Endothelial cell of umbilical vein (primary cell): ENCODE results near the gene TGFA. TPM values are rescaled to one million over a fixed set of nuclear protein-coding genes. Genes with fewer than 3 reads are reported as not detected.

Experiments used
- BruUV-seq: library from RNA; stranded (reverse); fragments of 400-500 nt; replicated peaks from 2 replicates; lab custom pipeline; 2021; lab: Mats Ljungman, UMichigan
- CTCF ChIA-PET: fragments of 300-600, 350-600 bp; sonication (Branson Sonifier 250); formaldehyde crosslinking; loops from one replicate; lab custom pipeline; 2021; ENCODE audit warnings: antibody characterized with exemption, inconsistent platforms; lab: Charles Lee
- POLR2A ChIA-PET: fragments of 300-600, 350-600 bp; sonication (Branson Sonifier 250); formaldehyde crosslinking; loops from one replicate; lab custom pipeline; 2021; ENCODE audit warnings: antibody characterized with exemption, inconsistent platforms; lab: Charles Lee
- DNase-seq: peaks from one replicate; pipeline ENCODE4 v3.0.0-alpha.2; 2011; ENCODE audit warnings: low read depth, low spot score
- FAIRE-seq: peaks from 2 replicates; lab custom pipeline; 2011; peaks lifted over from hg19 to GRCh38; lab: Jason Lieb, UNC
- H2AFZ ChIP-seq: 2 replicates; pipeline ENCODE4 v1.6.0; 2012; ENCODE audit warnings: low read depth, low read length, control low read depth, inconsistent platforms
- H3K27ac ChIP-seq: 2 replicates; pipeline ENCODE4 v1.5.1; 2011; ENCODE audit warnings: low read depth, mild to moderate bottlenecking, control low read depth, low read length, moderate library complexity; ENCODE audit not compliant: insufficient read depth
- H3K27me3 ChIP-seq, 2 experiments: 2 replicates each; pipeline versions ENCODE4 v1.6.0 to v1.6.1; 2011; ENCODE audit warnings: low read length in 2 of 2, mixed read lengths in 1 of 2; ENCODE audit not compliant: control insufficient read depth in 2 of 2, insufficient read depth in 2 of 2
- H3K36me3 ChIP-seq, 2 experiments: 2 replicates in 1 of 2; 3 replicates in 1 of 2; pipeline ENCODE4 v1.5.1; 2011; ENCODE audit warnings: low read length in 2 of 2, mild to moderate bottlenecking in 1 of 2, moderate library complexity in 1 of 2; ENCODE audit not compliant: control insufficient read depth in 2 of 2, insufficient read depth in 2 of 2; ENCODE audit errors: extremely low read depth in 1 of 2
- H3K4me1 ChIP-seq: 3 replicates; pipeline ENCODE4 v1.5.1; 2011; ENCODE audit warnings: mild to moderate bottlenecking, low read length; ENCODE audit not compliant: control insufficient read depth, insufficient read depth; ENCODE audit errors: extremely low read depth
- H3K4me2 ChIP-seq: 2 replicates; pipeline ENCODE4 v1.6.1; 2011; ENCODE audit warnings: low read length, control low read depth, mixed read lengths; ENCODE audit not compliant: insufficient read depth
- H3K4me3 ChIP-seq, 3 experiments: fragments of 200-600 bp in 1 of 3; sonication (generic), shearing (Covaris generic) in 1 of 3; replicated peaks in 1 of 3; 2 replicates each; pipeline ENCODE4 v1.5.1; 2011 to 2016; ENCODE audit warnings: control low read depth in 3 of 3, low read length in 3 of 3, mild to moderate bottlenecking in 2 of 3, inconsistent platforms in 1 of 3, low read depth in 1 of 3, moderate library complexity in 1 of 3; ENCODE audit not compliant: insufficient read depth in 1 of 3
- H3K79me2 ChIP-seq: 2 replicates; pipeline ENCODE4 v1.6.0; 2012; ENCODE audit warnings: low read length, inconsistent platforms; ENCODE audit not compliant: control insufficient read depth, insufficient read depth
- H3K9ac ChIP-seq: replicated peaks from 2 replicates; pipeline ENCODE3; 2011; ENCODE audit warnings: low read length, control low read depth; ENCODE audit not compliant: insufficient read depth; ENCODE audit errors: extremely low read depth
- H3K9me1 ChIP-seq: replicated peaks from 3 replicates; pipeline ENCODE4 v1.6.0; 2011; ENCODE audit warnings: mild to moderate bottlenecking, low read length; ENCODE audit not compliant: control insufficient read depth, insufficient read depth; ENCODE audit errors: extremely low read depth
- H3K9me3 ChIP-seq: replicated peaks from 2 replicates; pipeline ENCODE4 v1.5.1; 2012; ENCODE audit warnings: low read length, inconsistent platforms; ENCODE audit not compliant: control insufficient read depth, insufficient read depth
- H4K20me1 ChIP-seq: replicated peaks from 2 replicates; pipeline ENCODE3; 2011; ENCODE audit warnings: mild to moderate bottlenecking, low read length; ENCODE audit not compliant: control insufficient read depth, insufficient read depth; ENCODE audit errors: extremely low read depth
- CTCF ChIP-seq, 2 donors: IDR thresholded peaks; 1 replicate in 1 of 2; 2 replicates in 1 of 2; pipeline ENCODE4 v1.5.1; 2011; ENCODE audit warnings: low read length in 2 of 2, mild to moderate bottlenecking in 2 of 2, moderate library complexity in 2 of 2, control low read depth in 1 of 2, inconsistent platforms in 1 of 2, low read depth in 1 of 2; ENCODE audit not compliant: insufficient read depth in 1 of 2; ENCODE audit errors: extremely low read depth in 1 of 2
- EZH2 ChIP-seq: IDR thresholded peaks from 2 replicates; pipeline ENCODE4 v1.6.1; 2012; ENCODE audit warnings: borderline replicate concordance, low read depth, mild to moderate bottlenecking, moderate library complexity, low read length, inconsistent platforms; ENCODE audit not compliant: severe bottlenecking
- FOS ChIP-seq: IDR thresholded peaks from 2 replicates; pipeline ENCODE4 v1.6.1; 2011; ENCODE audit warnings: mild to moderate bottlenecking, low read length, moderate library complexity, borderline replicate concordance; ENCODE audit not compliant: insufficient read depth
- GATA2 ChIP-seq: IDR thresholded peaks from 2 replicates; pipeline ENCODE4 v1.7.0; 2011; ENCODE audit warnings: low read depth, mild to moderate bottlenecking, moderate library complexity, mixed read lengths, low read length; ENCODE audit not compliant: insufficient read length, insufficient read depth
- JUN ChIP-seq: IDR thresholded peaks from 2 replicates; pipeline ENCODE4 v1.6.1; 2011; ENCODE audit warnings: borderline replicate concordance, low read depth; ENCODE audit not compliant: insufficient read length, insufficient read depth
- MAX ChIP-seq: IDR thresholded peaks from 2 replicates; pipeline ENCODE4 v1.6.1; 2011; ENCODE audit not compliant: insufficient read depth, insufficient read length
- MYC ChIP-seq: IDR thresholded peaks from one replicate; pipeline ENCODE4 v1.6.1; 2011; ENCODE audit warnings: mild to moderate bottlenecking, low read depth, low read length
- POLR2A ChIP-seq: IDR thresholded peaks from 2 replicates; pipeline ENCODE4 v1.6.1; 2012; ENCODE audit warnings: low read depth, mild to moderate bottlenecking, control low read depth, low read length
- POLR2AphosphoS5 ChIP-seq: IDR thresholded peaks from 2 replicates; pipeline ENCODE4 v1.6.1; 2012; ENCODE audit warnings: low read depth, mild to moderate bottlenecking, control low read depth, low read length, moderate library complexity; ENCODE audit not compliant: insufficient read depth
- dilution Hi-C: fragments of 300-500 bp; cut with MboI; formaldehyde crosslinking; loops from one replicate; pipeline ENCODE4 v1.15.0; 2019; ENCODE audit warnings: low sequenced_read_pairs; ENCODE audit not compliant: extremely low pct_ligation_motif_present
- intact Hi-C: fragments of 100-400 bp; cut with micrococcal nuclease; formaldehyde crosslinking; loops from one replicate; pipeline ENCODE4 v1.10.0; 2022
- polyA plus RNA-seq, 4 experiments: library from polyadenylated mRNA; depleted of rRNA in 3 of 4; stranded (reverse) in 3 of 4; unstranded in 1 of 4; fragments of >200 nt; gene quantifications; 2 replicates each; pipeline versions ENCODE4 v1.2.1 to v1.2.3, GENCODE V29; 2011 to 2012; ENCODE audit warnings: missing spikeins in 1 of 4
- total RNA-seq: library from RNA; stranded (reverse); gene quantifications from 2 replicates; pipeline ENCODE4 v1.2.3, GENCODE V29; 2021

Gene TGFA
- total and polyA plus RNA-seq, 2 donors (not counting 3 experiments of a cell fraction or from before 2014, with no cell fraction given): 0.22 to 0.32 TPM

GRCh38 chr2:70501728-70502127 is 51.9 kb downstream of the TGFA start:
- no TSS peak for BruUV-seq

More at GRCh38 chr2:70501728-70502127, 51.9 kb downstream of the TGFA start:
- no peaks in the 10 kb centered on the region for H3K79me2 ChIP-seq
- no peak overlapping the region for H3K9ac ChIP-seq
- POLR2A ChIA-PET: no interaction called here
- no peaks in the 10 kb centered on the region for H3K36me3 ChIP-seq
- peaks cover 8 to 14% of the 10 kb centered on the region in 2 experiments for H3K27me3 ChIP-seq
- H3K4me1 ChIP-seq: no peaks in the 10 kb centered on the region
- DNase-seq (no peak), FAIRE-seq (no peak)
- dilution Hi-C loops (no loop called here), intact Hi-C loops (no loop called here)
- no peaks in the 10 kb centered on the region for H3K9me3 ChIP-seq
- H3K27ac ChIP-seq: no peak overlapping the region
- H3K4me2 ChIP-seq: no peak overlapping the region
- no peaks in the 10 kb centered on the region for H4K20me1 ChIP-seq
- H2AFZ ChIP-seq: no peak overlapping the region
- TF ChIP-seq MYC: no peak
- no peak for TF ChIP-seq GATA2
- TF ChIP-seq MAX: no peak
- no peak for TF ChIP-seq FOS
- TF ChIP-seq EZH2: no peak
- TF ChIP-seq CTCF (IDR thresholded peaks at IDR 0.05; ENCODE audit: extremely low read depth in 1 of 2, insufficient read depth in 1 of 2, low read depth in 1 of 2, low read length in 2 of 2): no peak
- TF ChIP-seq JUN: no peak
- TF ChIP-seq POLR2AphosphoS5: no peak
- TF ChIP-seq POLR2A: no peak
- no peaks in the 10 kb centered on the region for H3K9me1 ChIP-seq
- CTCF ChIA-PET: interaction anchor here (0.7 kb wide), 1 partner anchor 197 kb away, joined by 3 read pairs; no protein-coding TSS in a partner anchor
- H3K4me3 ChIP-seq: no peak overlapping the region
